K562 (cell line): ENCODE data around the gene RMND5A. TPM values are rescaled to one million over a fixed set of nuclear protein-coding genes. Genes with fewer than 3 reads are reported as not detected.
"Not testable (repeated sequence)": the region's sequence is repeated elsewhere in the genome, so short reads cannot be mapped to it uniquely, and the experiment has no call there.

Experiments used
- ATAC-seq: fragments of 200-7000 bp; cut with Tn5 transposase; 3 replicates; pipeline ENCODE4 v1.9.1; 2020; ENCODE audit warnings: moderate library complexity
- BruUV-seq: library from RNA; stranded (reverse); fragments of 400-500 nt; replicated peaks from 2 replicates; lab custom pipeline; 2021; lab: Mats Ljungman, UMichigan
- CTCF ChIA-PET: fragments of 300-600 bp; formaldehyde crosslinking; extraction: SDS; loops from one replicate; lab custom pipeline; 2021; ENCODE audit warnings: low intra/inter-chr PET ratio; lab: Yijun Ruan, JAX
- POLR2A ChIA-PET: fragments of 300-600, 350-650 bp; sonication (Branson Sonifier 250); formaldehyde crosslinking; extraction: SDS; loops from one replicate; lab custom pipeline; 2021; ENCODE audit warnings: antibody characterized with exemption, inconsistent platforms; lab: Yijun Ruan, JAX
- DNase-seq, 4 experiments: peaks; one replicate each; pipeline versions ENCODE4 v3.0.0 to v3.0.0-alpha.2; 2011 to 2018; ENCODE audit warnings: low spot score in 3 of 4, mixed read lengths in 3 of 4; ENCODE audit errors: extremely low read depth in 1 of 4
- FAIRE-seq: peaks from 2 replicates; lab custom pipeline; 2011; peaks lifted over from hg19 to GRCh38; lab: Jason Lieb, UNC
- H2AFZ ChIP-seq: 2 replicates; pipeline ENCODE4 v1.6.0; 2011; ENCODE audit warnings: low read depth, low read length, control low read depth, inconsistent platforms
- H3K27ac ChIP-seq: fragments of 200-600 bp; 3 replicates; pipeline ENCODE4 v1.8.0; 2011; ENCODE audit warnings: low read depth, mild to moderate bottlenecking, control low read depth, inconsistent platforms, low read length, moderate library complexity, mixed read lengths; ENCODE audit errors: extremely low read depth
- H3K27me3 ChIP-seq, 2 experiments: fragments of 300-600 bp in 1 of 2; 2 replicates in 1 of 2; 3 replicates in 1 of 2; pipeline versions ENCODE4 v1.6.0 to v1.8.0; 2011; ENCODE audit warnings: inconsistent platforms in 2 of 2, low read length in 2 of 2, mild to moderate bottlenecking in 1 of 2, mixed read lengths in 1 of 2, moderate library complexity in 1 of 2; ENCODE audit not compliant: control insufficient read depth in 2 of 2, insufficient read depth in 2 of 2
- H3K36me3 ChIP-seq: fragments of 300-600 bp; 3 replicates; pipeline ENCODE4 v1.8.0; 2011; ENCODE audit warnings: mild to moderate bottlenecking, low read length, inconsistent platforms; ENCODE audit not compliant: control insufficient read depth, insufficient read depth
- H3K4me1 ChIP-seq, 2 experiments: fragments of 200-600 bp in 1 of 2; replicated peaks in 1 of 2; 2 replicates in 1 of 2; 3 replicates in 1 of 2; pipeline versions ENCODE4 v1.5.1 to v1.8.0; 2011; ENCODE audit warnings: inconsistent platforms in 2 of 2, low read length in 2 of 2, mild to moderate bottlenecking in 1 of 2, mixed read lengths in 1 of 2, moderate library complexity in 1 of 2; ENCODE audit not compliant: control insufficient read depth in 2 of 2, insufficient read depth in 2 of 2
- H3K4me2 ChIP-seq: 2 replicates; pipeline ENCODE4 v1.6.1; 2011; ENCODE audit warnings: low read length, control low read depth, inconsistent platforms, mixed read lengths; ENCODE audit not compliant: insufficient read depth
- H3K4me3 ChIP-seq: fragments of 200-600 bp; sonication (generic), shearing (Covaris generic); 2 replicates; pipeline ENCODE4 v1.5.1; 2016; ENCODE audit warnings: control low read depth, inconsistent platforms
- H3K79me2 ChIP-seq: fragments of 200-600 bp; 3 replicates; pipeline ENCODE4 v1.8.0; 2011; ENCODE audit warnings: low read length, inconsistent platforms; ENCODE audit not compliant: control insufficient read depth, insufficient read depth
- H3K9ac ChIP-seq, 2 experiments: 2 replicates each; pipeline versions ENCODE4 v1.6.0 to v1.6.1; 2011; ENCODE audit warnings: low read depth in 2 of 2, low read length in 2 of 2, control low read depth in 1 of 2, inconsistent platforms in 1 of 2, mild to moderate bottlenecking in 1 of 2, mixed read lengths in 1 of 2; ENCODE audit not compliant: insufficient read depth in 1 of 2
- H3K9me1 ChIP-seq: one replicate; pipeline ENCODE4 v1.6.0; 2011; ENCODE audit warnings: inconsistent platforms, mild to moderate bottlenecking, low read length, moderate library complexity; ENCODE audit not compliant: control insufficient read depth, insufficient read depth
- H3K9me3 ChIP-seq: replicated peaks from 2 replicates; pipeline ENCODE4 v1.5.1; 2011; ENCODE audit warnings: low read depth, low read length, inconsistent platforms; ENCODE audit not compliant: control insufficient read depth, insufficient read depth
- H4K20me1 ChIP-seq: replicated peaks from 2 replicates; pipeline ENCODE4 v1.6.1; 2011; ENCODE audit warnings: low read length, inconsistent platforms, mixed read lengths; ENCODE audit not compliant: control insufficient read depth, insufficient read depth
- CBFA2T2 ChIP-seq: fragments of 450-650 bp; conservative IDR thresholded peaks from 2 replicates; pipeline ENCODE4 v1.6.1; 2017; ENCODE audit warnings: mild to moderate bottlenecking
- CBFA2T3 ChIP-seq: fragments of 450-650 bp; IDR thresholded peaks from 2 replicates; pipeline ENCODE4 v1.6.1; 2017
- HMBOX1 ChIP-seq: sonication (generic); IDR thresholded peaks from 2 replicates; pipeline ENCODE4 v1.6.1; 2016
- WGBS: fragments of 100-300 bp; shearing (Covaris generic); methylation state at CpG from one replicate; pipeline ENCODE4 v1.1.6; 2016; ENCODE audit warnings: low coverage, mixed read lengths; ENCODE audit not compliant: insufficient coverage; ENCODE audit errors: missing lambda C conversion rate; 5-methylcytosine and 5-hydroxymethylcytosine counted together
- in situ Hi-C: fragments of 300-500 bp; cut with MboI; formaldehyde crosslinking; loops from 4 replicates; pipeline ENCODE4 v1.15.0; 2018; ENCODE audit warnings: inconsistent platforms, mixed read lengths
- intact Hi-C: fragments of 100-400 bp; cut with micrococcal nuclease; formaldehyde crosslinking; loops from 2 replicates; pipeline ENCODE4 v1.14.2; 2022
- polyA plus RNA-seq, 8 experiments: library from polyadenylated mRNA; depleted of rRNA in 4 of 8; stranded (reverse) in 5 of 8; unstranded in 3 of 8; fragments of >200 nt; fragmentation: Nextera tagmentation in 2 of 8; fragmentation: Illumina TruSeq in 1 of 8; extraction: Ambion mirVana in 2 of 8; extraction: Trizol in 1 of 8; gene quantifications; 2 replicates each; pipeline versions ENCODE4 v1.2.1 to v1.2.3, GENCODE V29; 2011 to 2014; ENCODE audit warnings: inconsistent platforms in 1 of 8, missing spikeins in 1 of 8
- total RNA-seq, 7 experiments: library from RNA; depleted of rRNA in 6 of 7; stranded (reverse); fragments of >200 nt in 6 of 7; fragmentation: Illumina TruSeq in 2 of 7; extraction: Trizol in 2 of 7; gene quantifications; 2 replicates each; pipeline versions ENCODE4 v1.2.1 to v1.2.3, GENCODE V29; 2011 to 2021; ENCODE audit warnings: low replicate concordance in 1 of 7

The RMND5A gene
- total and polyA plus RNA-seq, 9 of the 15 experiments (the other 6 are each of a cell fraction or from before 2014, with no cell fraction given) = 13.2 to 43.5 (median 34.1) TPM

GRCh38 chr2:86725706-86726105, 5.6 kb downstream of the RMND5A start:
- H3K9me1 ChIP-seq, CTCF ChIA-PET, H4K20me1 ChIP-seq, H3K4me1 ChIP-seq, ATAC-seq, H3K27me3 ChIP-seq, H3K36me3 ChIP-seq, H3K9me3 ChIP-seq, H2AFZ ChIP-seq, H3K9ac ChIP-seq, POLR2A ChIA-PET, H3K4me3 ChIP-seq, H3K4me2 ChIP-seq, BruUV-seq, DNase-seq, H3K27ac ChIP-seq, intact Hi-C loops, in situ Hi-C loops: not testable (repeated sequence)
- WGBS = no CpG with 5 or more reads among the region's 2 CpGs
- FAIRE-seq = peak; percentile 42
- peaks cover 11% of the 10 kb centered on the region for H3K79me2 ChIP-seq
- peak; percentile 46; the same call in 1 of the 2 replicates for TF ChIP-seq HMBOX1

- CTCF ChIA-PET, H4K20me1 ChIP-seq, H3K27me3 ChIP-seq, H3K27ac ChIP-seq, H3K4me1 ChIP-seq, H3K36me3 ChIP-seq, H3K9me3 ChIP-seq, intact Hi-C loops, POLR2A ChIA-PET, H3K9me1 ChIP-seq, H3K79me2 ChIP-seq, DNase-seq, H2AFZ ChIP-seq, in situ Hi-C loops, H3K4me2 ChIP-seq, H3K9ac ChIP-seq, H3K4me3 ChIP-seq: not testable (repeated sequence)
- peak; percentile 29 for FAIRE-seq
- BruUV-seq = TSS peak; percentile 25
- peak; percentile 42; the same call in 1 of the 2 replicates for TF ChIP-seq CBFA2T3
- TF ChIP-seq CBFA2T2 = 0 out of 2 replicates have a peak, but pooled peaks have one; percentile 43
- 17% methylated on average over 2 of the region's 6 CpGs for WGBS
- 0 out of 3 replicates have a peak, but pooled peaks have one; percentile 27 for ATAC-seq
Observed at GRCh38 chr2:86732040-86732525, 12.0 kb downstream of the RMND5A start.

- POLR2A ChIA-PET, ATAC-seq, FAIRE-seq, H3K9ac ChIP-seq, H4K20me1 ChIP-seq, DNase-seq, H3K36me3 ChIP-seq, H3K27ac ChIP-seq, H3K9me3 ChIP-seq, H3K27me3 ChIP-seq, H3K4me2 ChIP-seq, H3K4me3 ChIP-seq, in situ Hi-C loops, H3K9me1 ChIP-seq, H3K4me1 ChIP-seq, H3K79me2 ChIP-seq, CTCF ChIA-PET, H2AFZ ChIP-seq, intact Hi-C loops, BruUV-seq: not testable (repeated sequence)
Observed at GRCh38 chr2:86732837-86733236, 12.7 kb downstream of the RMND5A start.
